PC-3 (cell line): Measurements from ENCODE around the gene ARID4A.

Source experiments
- EZH2phosphoT487 ChIP-seq: fragments of 300-600 bp; sonication (generic); IDR thresholded peaks from 2 replicates; pipeline ENCODE4 v1.6.1; 2018; ENCODE audit warnings: mild to moderate bottlenecking, antibody characterized with exemption, low read length, borderline replicate concordance
- TF ChIP-seq, protein P1 (sequence below): fragments of 300-600 bp; sonication (generic); conservative IDR thresholded peaks from 2 replicates; pipeline ENCODE4 v1.5.1; 2017; ENCODE audit warnings: antibody characterized with exemption, low read depth, mild to moderate bottlenecking, low read length

DNA sequence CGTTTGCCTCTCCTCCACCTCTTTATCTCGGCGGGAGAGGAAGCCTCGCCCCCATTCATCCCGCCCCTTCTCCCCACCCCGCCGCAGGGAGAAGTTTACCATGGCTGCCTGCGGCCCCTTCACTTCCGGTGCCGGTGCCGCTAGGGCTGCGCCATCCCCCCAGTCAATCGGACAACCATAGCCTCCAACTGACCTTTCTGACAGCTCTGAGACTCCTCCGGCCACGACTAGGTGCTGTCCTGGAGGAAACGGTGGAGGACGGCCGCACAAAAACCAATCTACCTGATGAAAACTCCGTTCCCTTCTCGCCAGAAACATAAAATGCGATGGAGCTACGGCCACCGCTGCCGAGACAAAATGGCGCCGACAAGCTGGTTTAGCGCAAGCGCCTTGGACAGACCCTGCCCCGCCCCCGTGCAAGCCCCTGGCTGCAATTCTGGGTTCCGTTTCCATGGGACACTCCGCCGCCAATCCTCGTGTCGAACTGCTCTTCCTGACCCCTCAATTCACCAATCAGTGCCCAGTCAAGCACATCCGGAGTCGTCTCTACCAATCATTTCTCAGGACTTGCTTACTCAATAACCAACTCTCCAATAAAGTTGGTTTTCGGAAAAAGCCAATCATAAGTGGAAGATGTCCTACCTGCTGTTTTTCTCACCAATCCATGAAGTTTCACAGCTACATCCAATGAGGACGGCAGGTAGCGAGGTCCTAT is 436 bp upstream of the ARID4A start:
- no peak for TF ChIP-seq EZH2phosphoT487
- TF ChIP-seq, protein P1, sequence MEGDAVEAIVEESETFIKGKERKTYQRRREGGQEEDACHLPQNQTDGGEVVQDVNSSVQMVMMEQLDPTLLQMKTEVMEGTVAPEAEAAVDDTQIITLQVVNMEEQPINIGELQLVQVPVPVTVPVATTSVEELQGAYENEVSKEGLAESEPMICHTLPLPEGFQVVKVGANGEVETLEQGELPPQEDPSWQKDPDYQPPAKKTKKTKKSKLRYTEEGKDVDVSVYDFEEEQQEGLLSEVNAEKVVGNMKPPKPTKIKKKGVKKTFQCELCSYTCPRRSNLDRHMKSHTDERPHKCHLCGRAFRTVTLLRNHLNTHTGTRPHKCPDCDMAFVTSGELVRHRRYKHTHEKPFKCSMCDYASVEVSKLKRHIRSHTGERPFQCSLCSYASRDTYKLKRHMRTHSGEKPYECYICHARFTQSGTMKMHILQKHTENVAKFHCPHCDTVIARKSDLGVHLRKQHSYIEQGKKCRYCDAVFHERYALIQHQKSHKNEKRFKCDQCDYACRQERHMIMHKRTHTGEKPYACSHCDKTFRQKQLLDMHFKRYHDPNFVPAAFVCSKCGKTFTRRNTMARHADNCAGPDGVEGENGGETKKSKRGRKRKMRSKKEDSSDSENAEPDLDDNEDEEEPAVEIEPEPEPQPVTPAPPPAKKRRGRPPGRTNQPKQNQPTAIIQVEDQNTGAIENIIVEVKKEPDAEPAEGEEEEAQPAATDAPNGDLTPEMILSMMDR: 0 out of 2 replicates have a peak, but pooled peaks have one; percentile 24
